Inferior parietal cortex (tissue), 1 donor: Measurements from ENCODE around the gene SPATA21.

ENCODE experiments used
- DNase-seq: peaks from one replicate; pipeline ENCODE4 v3.0.0-alpha.2; 2016; ENCODE audit errors: extremely low spot score

Gene SPATA21

DNA sequence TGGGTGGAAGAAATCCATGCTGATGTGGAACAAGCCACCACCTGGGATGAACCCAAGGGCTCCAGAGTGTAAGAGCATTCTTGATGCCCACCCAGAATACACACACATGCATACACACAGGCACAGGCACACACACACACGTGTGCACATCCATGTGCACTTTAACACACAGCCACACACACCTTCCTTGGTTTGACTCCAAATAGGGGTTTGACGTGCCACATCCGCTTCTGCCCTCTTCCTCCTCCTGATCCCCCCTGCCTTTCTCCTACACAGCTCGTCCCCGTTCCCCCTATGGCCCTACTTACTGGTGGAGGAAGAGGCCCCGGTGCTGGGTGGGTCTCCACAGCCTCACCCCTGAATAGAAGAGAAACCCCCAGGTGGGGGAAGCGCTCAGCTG lies 16.0 kb downstream of the SPATA21 start:
- DNase-seq = no peak

DNA sequence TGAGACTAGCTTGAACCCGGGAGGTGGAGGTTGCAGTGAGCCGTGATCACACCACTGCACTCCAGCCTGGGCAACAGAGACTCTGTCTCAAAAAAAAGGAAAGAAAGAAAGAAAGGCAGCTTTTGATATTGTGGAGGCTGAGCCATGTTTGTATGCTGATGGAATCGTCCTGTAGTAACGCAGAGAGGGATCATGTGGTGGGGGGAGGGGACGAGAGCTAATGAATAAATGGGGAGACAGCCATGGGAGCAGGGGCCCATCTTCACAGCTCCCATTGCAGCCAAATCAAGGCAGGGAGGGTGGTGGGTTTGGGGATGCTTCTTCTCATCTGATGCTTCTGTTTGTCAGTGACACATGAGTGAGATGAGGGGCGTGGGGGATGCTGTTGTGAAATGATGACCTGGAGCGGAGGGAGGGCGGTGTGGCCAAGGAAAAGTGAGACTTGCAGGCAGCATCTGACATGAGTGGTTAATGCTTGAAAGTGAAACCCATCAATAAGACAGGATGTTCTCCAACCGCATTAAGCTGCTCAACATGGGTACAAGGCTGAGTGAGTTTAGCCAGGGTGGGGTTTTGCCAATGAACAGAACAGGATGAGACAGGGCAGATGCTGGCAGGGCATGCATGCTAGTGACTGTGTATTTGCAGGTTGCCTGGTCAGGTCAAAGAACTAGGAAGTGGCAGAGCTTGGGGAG lies 16.7 kb downstream of the SPATA21 start:
- no peak for DNase-seq

DNA sequence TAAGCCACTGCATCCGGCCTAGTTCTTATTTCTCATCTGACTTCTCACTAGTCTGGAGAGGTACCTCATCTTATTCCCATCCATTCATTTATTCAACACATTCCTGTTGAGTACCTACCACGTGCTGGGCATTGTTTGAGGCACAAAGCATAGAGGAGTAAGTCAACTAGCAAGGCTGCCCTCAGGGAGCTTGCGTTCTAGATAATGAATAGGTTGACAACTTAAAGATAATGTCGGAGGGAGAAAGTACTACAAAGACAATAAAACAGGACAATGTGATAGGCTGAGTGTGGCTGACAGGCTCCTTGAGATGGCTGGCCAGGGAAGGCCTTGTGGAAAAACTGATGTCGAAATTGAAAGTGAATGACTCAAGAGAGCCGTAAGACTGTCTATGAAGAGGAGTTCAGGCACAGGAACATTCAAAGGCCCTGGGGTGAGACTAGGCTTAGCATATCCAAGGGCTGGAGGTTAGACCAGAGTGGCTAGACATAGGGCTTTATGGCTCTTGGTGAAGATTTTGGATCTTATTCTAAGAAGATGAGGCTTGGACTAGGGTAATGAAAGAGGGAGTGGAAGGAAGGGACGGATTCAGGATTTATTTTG lies 18.3 kb downstream of the SPATA21 start:
- no peak for DNase-seq

DNA sequence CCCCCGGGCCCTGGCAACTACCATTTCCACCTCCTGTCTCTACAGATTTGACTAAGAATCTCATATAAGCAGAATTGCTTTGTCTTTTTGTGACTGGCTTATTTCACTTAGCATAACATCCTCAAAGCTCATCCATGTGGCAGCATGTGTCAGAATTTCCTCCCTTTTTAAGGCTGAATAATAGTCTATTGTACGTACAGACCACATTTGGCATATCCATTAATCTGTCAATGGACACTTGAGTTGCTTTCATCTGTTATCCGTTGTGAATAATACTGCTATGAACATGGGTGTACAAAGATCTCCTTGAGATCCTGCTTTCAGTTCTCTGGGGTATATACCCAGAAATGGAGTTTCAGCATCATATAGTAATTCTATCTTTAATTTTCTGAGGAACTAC lies 24.0 kb downstream of the SPATA21 start:
- no peak for DNase-seq

DNA sequence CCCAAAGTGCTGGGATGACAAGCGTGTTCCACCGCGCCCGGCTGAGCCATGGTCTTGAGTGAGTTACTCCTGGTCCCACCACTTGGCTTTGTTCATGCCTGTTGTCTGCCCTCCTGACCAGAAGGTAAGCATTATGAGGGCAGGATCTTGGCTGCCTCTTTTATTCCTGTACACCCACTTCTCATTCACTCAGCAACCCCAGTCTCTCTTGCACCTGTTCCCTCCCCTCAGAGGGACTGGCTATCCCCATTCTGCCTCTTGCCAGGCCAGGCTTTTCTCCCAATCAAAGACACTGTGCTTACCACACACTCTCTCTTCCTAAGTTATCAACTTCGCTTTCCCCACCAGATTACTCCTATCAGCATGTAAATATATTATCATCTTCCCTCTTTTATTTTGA lies 26.4 kb downstream of the SPATA21 start:
- no peak for DNase-seq

DNA sequence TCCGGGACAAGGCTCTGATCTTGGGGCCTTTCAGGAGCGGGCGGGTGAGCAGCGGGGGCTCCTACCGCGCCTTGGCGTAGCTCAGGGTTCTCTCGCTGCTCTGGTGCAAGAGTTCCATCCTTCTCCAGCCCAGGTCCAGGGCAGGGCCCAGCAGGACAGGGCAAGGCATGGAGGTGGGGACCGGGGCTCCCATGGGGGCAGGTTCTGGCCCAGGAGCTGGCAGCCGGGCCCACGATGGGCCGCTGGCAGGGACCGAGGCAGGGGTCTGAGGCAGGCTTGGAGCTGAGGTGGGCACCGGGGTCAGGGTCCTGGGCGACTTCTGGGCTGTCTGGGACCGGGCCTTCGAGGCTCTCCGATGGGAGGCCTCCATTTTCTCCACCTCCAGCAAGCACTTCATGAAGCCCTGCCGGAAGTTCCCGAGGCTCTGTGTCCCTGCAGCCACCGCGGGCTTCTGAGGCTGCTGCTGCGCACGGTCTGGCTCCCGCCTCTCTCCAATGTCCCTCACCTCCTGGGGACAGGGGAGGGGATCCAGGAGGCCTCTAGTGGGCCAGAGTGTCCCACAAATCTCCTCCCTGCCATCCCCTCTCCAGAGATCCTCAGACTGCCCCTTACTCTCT lies 27.6 kb downstream of the SPATA21 start:
- DNase-seq = no peak

DNA sequence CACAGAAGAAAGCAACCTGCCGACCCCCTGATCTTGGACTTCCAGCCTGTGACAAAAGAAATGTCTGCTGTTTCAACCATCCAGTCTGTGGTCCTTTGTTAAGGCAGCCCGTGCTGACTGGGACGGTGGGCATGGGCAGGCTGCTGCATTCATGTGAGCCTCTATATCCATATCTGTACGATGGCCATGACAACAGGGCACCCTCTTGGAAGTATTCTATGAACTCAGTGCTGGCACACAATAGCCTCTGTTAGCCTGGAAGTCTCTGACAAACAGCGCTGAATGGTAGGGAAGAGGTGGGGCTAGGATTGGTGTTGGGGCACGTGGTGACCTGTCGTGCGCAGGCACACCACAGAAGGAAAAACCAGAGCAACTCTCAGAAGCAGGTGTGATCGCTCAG lies 30.4 kb downstream of the SPATA21 start:
- DNase-seq = no peak

DNA sequence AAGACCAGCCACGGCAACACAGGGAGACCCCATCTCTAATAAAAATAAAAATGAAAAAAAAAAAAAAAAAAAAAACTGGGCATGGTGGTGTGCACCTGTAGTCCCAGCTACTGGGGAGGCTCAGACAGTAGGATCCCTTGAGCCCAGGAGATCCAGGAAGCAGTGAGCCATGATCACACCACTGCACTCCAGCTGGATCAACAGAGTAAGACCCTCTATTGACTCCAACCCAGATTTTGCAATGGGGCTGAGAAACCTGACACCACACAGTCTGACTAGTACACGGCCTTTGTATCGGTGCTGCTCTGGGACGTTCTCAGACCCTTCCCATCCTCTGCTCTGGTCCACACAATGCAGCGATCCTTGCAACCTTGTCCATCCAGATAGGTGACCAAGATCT lies 31.8 kb downstream of the SPATA21 start:
- no peak for DNase-seq

DNA sequence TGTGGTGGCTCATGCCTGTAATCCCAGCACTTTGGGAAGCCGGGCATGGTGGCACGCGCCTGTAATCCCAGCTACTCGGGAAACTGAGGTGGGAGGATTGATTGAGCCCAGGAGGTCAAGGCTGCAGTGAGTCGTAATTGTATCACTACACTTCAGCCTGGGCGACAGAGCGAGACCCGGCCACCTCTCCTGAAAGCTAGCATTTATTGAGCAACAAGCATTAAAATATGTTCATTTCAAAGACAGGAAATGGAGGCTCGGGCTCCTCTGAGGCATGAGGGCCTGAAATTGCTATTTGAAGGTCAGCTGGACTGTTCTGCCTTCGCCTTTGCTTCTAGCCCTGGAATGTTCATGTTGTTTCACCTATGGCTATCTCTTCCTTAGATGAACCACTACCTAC lies 34.5 kb downstream of the SPATA21 start:
- DNase-seq = no peak

DNA sequence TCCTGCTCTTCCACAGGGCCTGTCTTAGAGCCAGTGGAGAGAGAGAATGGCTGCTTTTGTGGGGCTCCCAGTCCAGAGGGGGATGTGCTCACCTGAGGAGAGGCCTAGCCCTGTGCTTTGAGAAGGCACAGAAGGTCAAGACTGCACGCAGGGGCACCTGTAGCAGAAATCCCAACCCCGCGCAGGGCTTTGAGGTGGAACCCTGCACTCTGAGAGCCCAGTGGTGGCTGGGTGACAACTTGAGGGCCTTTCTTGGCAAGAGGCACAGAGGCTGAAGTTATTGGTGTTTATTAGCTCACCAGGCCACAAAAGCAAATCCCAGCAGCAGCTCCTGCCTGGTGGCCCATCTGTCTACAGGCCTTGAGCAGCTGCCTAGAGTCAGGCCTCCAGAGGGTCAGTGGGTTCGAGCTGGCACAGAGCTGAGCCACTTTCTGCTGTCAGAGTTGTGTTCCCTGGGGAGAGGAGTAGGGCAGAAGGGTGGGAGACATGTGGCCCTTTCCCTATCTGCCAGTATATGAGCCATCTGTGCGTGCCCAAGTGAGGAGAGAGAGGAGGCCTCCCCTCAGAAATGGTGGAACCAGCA lies 38.8 kb downstream of the SPATA21 start:
- DNase-seq = no peak

DNA sequence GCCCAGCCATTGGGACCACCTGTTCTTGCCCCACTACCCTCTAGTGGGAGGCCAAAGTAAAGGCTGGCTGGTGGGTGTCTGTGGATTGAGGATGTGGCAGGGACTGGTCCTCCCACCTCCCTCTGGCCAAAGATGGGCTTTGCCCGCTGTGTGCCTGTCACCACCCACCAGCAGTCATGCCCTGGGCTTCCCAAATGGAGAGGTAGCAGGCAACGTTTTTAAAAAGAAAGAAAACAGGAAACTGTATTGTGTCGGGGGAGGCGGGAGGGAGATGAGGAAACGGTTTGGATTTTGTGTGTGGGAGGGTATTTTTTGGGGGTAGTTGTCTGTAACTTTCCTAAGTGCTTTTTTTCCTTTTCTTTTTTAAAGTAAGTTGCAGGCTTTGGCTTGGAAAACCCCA lies 40.1 kb downstream of the SPATA21 start:
- no peak for DNase-seq

DNA sequence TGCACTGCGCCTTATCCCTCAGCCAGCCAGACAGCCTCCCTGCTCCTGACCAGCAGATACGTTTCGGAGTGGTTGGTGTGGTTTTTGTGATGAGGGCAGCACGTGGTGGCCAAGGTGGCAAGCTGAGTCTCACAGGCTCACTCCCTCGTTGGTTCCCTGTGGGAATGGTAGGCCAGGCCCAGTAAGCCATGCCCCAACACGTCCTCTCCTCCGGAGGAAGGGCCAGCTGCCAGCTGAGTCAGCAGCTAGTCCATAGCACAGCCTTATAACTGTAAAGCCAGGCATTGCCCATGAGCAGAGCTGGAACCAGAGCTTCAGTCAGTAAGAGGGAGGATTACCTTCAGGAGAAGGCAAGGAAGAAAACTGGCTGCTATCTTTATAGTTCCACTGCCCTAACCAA lies 40.6 kb downstream of the SPATA21 start:
- no peak for DNase-seq

DNA sequence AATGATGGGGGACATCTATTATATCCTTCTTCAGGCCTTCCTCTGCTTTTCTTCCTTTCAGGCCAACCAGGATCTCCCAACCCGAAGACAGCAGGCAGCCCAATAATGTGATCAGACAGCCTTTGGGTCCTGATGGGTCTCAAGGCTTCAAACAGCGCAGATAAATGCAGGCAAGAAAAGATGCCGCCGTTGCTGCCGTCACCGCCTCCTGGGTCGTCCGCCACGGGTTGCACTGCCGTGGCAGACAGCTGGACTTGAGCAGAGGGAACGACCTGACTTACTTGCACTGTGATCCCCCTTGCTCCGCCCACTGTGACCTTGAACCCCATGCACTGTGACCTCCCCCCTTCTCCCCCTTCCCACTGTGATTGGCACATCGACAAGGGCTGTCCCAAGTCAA lies 42.2 kb downstream of the SPATA21 start:
- DNase-seq = no peak

DNA sequence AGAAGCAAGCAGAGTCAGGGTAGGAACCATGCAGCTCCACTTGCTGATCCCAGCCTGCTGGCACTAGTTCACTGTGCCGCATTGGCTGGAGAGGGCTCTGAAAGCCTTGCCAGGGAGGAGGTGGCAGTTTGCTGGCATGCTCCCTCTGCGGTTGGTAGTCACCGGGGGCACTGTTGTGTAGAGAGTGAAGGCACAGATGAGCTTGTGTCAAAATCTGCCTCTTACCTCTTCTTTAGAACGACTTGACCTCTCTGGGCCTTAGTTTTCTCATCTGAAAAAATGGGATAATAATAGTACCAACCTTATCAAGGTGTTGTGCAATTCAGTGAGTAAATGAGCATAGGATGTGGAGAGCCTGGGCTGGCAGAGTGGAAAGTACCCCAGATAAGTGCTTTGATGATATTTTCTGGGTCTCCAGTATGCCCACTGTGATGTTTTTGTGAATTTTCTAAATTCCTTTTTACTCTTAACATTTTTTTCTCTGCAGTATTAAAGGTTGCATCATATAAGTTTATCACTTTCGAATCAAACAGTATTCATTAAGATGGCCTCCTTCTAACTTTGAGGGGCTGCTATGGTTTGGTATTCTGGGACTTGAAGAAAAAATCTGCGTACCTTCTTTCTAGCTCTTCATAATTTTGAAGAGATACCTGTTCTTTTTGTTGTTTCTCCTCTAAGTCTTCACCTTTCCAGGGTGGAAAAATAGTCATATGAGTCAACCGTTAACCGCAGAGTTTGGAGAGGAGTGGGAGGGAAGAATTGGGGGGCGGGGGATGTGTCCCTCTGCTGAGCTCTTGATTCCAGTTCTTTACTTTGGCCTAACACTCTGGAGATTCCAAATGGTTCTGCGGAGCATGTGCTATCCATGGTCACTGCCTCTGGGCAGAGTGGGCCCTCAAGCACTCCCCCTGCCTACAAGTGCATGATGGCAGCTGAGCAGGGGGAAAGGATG lies 43.4 kb downstream of the SPATA21 start:
- no peak for DNase-seq

DNA sequence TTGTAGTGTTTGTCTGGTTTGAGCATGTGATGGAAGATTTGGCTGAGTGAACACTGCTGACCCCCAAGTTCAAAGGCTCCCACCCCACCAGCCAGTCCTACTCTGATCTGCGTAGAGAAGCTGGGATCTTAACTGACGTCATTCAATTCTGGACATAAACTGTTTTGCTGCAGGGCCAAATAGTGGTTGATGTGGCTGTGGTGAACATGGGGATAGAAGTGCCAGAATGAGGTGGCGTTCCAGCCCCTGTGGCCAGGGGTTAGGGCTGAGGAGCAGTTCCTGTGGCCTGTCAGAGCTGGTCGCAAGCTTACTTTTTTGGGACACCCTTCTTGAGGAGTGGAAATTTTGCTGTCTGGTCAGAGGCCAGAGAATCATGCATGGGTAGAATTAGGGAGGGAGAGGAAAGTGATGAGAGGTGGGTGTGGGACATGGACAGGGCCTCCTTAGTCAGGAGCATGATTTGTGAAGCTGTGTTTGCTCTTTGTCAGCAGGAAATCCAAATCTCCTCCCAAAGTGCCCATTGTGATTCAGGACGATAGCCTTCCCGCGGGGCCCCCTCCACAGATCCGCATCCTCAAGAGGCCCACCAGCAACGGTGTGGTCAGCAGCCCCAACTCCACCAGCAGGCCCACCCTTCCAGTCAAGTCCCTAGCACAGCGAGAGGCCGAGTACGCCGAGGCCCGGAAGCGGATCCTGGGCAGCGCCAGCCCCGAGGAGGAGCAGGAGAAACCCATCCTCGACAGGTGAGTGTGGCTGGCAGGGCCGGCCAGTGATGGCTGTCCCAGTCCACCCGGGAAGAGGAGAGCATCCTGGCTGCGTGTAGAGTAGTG lies 44.3 kb downstream of the SPATA21 start:
- no peak for DNase-seq

DNA sequence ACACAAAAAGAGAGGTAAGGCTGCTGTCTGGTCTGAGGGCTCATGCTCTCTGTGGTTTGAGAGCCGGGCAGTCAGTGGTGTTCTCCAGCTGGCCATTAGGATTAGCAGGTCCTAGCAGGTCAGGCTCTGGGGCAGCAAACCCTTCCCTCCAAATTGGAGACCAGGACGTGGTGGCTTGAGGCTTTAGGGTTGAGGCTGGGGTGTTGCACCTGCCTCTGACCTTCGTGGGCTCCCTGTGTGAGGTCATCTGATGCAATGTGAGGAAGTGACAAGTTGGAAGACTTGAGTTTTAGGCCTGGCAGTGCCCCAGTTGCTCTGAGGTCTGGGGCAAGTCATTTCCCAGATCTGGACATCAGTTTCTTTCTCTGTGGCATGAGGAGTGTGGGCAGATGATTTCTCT lies 45.8 kb downstream of the SPATA21 start:
- DNase-seq = no peak

DNA sequence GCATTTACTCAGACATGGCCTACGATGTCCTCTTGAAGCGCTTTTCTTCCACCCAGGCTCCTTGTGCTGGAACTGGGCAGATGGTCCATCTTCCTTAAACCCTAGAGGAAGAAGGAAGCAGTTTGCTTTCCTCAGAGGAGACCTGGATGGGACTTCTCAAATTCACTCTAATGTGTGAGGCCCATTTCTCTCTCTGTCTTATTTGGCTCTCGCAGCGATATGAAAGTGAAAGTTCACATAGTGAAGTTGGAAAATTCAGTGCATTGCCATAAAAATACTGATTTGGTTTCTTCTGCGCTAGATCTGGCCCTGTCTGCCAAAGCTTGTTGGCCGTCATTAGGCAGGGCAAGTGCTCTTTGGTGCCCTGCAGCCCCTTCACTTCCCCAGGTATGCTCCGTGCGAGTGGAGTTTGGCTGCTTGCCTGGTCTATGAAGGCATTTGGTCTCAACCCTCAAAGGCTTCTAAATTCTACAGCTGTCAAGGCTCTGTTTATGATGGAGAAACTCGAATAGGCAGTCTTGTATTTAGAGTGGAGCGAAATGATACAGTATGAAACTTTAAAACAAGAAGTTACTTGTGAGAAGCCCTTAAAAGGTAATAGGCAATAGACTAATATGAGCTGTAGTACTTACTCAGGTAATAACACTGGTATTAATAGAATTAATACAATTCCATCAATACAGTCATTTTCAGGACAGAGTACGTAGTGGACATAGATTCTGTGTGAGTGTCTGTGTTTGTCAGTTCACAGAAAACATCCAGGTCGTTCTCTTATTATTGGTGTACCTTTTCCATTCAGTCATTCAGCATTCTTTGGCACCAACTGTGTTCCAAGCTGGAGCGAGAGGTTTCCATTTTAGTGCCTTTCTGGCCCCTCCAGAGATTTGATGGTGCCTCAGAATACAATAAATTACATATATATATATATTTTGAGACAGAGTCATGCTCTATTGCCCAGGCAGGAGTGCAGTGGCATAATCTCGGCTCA lies 49.7 kb downstream of the SPATA21 start:
- no peak for DNase-seq

DNA sequence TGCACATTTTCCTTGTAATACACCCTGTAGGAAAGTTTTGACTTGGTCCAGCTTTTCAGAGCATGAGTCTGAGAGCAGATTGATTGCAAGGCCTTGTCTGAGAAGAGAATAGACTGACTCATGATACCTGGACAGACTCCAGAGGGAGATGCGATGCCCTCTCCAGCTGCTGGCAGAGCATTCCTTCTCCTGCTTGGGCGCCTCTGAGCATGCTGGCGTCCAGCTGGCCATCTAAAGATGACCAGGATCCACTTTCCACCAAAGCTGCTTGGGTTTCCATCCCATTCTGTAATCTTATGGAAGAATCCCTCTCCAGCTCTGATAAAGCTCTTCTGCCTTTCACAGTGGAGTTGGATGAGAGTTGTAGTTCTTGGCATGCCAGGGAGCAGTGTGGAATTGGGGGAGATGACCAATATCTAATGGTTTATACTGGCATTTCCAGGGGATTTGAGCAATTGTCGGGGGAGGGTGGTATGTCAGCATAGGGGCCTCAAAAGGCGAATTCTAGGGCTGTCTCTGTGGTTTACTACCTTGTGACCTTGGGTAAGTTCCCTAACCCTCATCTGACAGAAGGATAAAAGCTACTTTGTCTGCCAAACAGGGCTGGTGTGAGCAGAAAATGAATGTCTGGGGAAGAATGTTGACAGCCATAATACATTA lies 50.6 kb downstream of the SPATA21 start:
- DNase-seq = peak; percentile 45
